Measurements from ENCODE around the gene PIGW. TPM values are rescaled to one million over a fixed set of nuclear protein-coding genes. Genes with fewer than 3 reads are reported as not detected.

PIGW gene
- total and polyA plus RNA-seq, 9 of the 15 experiments (the other 6 are each of a cell fraction or from before 2014, with no cell fraction given) = 9.5 to 33.9 (median 21.2) TPM

DNA sequence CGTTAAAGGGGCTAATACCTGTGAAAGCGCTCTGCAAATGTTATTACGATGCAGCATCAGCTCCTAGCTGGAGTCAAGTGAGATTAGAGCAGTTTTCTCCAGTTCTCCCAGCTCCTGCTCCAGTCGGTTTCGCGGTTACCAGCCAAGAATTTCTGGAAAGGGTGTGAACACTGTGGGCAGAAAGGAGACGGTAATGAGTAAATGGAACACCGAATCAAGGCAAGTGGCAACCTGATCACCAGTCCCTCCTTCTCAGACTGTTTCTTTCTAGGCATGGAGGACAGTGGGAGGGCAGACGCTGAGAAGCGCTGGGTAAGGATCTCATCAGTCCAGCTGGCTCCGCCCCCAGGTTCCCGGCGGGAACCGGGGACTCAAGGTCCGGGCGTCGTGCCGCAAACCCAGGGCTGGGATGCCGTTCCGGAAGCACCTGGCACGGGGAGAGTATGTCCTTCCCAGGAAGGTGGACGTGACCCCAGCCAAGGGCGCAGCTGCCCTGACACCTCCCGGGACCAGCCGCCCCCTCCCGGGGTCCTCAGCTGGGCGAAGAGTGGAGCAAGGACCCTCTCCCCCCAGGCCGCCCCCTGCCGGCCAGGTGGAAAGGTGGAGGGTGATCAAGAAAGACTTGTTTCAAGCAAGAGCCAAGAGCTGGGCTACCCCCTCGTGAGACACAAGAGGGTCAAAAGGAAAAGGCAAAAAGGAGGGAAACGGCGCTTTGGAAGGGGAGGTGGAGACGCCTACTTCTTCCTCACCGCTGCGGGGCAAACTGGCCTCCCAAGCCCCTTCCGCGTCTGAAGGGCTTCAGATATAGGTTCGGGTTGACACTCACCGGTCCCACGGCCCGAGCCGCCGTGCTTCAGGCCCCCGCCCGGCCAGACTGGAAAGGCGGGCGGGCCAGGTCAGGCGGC is 600 bp upstream of the PIGW start (continued):
- TF ChIP-seq FOXJ3 (CRISPR knock-in tag; IDR thresholded peaks at IDR 0.05) = no peak
- TF ChIP-seq ELF1 (tag; IDR thresholded peaks at IDR 0.05) = 0 out of 2 replicates have a peak, but pooled peaks have one; percentile 38
- peak; percentile 39 for TF ChIP-seq CHD4 (IDR thresholded peaks at IDR 0.05; ENCODE audit: insufficient read depth, insufficient replicate concordance, low read depth, low read length, poor library complexity, severe bottlenecking)
- TF ChIP-seq, protein P1, sequence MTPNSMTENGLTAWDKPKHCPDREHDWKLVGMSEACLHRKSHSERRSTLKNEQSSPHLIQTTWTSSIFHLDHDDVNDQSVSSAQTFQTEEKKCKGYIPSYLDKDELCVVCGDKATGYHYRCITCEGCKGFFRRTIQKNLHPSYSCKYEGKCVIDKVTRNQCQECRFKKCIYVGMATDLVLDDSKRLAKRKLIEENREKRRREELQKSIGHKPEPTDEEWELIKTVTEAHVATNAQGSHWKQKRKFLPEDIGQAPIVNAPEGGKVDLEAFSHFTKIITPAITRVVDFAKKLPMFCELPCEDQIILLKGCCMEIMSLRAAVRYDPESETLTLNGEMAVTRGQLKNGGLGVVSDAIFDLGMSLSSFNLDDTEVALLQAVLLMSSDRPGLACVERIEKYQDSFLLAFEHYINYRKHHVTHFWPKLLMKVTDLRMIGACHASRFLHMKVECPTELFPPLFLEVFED (CRISPR knock-in tag; conservative IDR thresholded peaks at IDR 0.05) = 0 out of 2 replicates have a peak, but pooled peaks have one; percentile 13
- TF ChIP-seq FOXP1 (CRISPR knock-in tag; IDR thresholded peaks at IDR 0.05) = no peak
- TF ChIP-seq, protein P2, sequence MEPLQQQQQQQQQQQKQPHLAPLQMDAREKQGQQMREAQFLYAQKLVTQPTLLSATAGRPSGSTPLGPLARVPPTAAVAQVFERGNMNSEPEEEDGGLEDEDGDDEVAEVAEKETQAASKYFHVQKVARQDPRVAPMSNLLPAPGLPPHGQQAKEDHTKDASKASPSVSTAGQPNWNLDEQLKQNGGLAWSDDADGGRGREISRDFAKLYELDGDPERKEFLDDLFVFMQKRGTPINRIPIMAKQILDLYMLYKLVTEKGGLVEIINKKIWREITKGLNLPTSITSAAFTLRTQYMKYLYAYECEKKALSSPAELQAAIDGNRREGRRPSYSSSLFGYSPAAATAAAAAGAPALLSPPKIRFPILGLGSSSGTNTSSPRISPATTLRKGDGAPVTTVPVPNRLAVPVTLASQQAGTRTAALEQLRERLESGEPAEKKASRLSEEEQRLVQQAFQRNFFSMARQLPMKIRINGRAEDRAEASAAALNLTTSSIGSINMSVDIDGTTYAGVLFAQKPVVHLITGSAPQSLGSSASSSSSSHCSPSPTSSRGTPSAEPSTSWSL (CRISPR knock-in tag; IDR thresholded peaks at IDR 0.05; ENCODE audit: borderline replicate concordance) = no peak
- TF ChIP-seq POLR2G (IDR thresholded peaks at IDR 0.05; ENCODE audit: low read depth, low read length) = peak; percentile 82; the same call in 1 of the 2 replicates
- TF ChIP-seq ESRRB (CRISPR knock-in tag; IDR thresholded peaks at IDR 0.05; ENCODE audit: borderline replicate concordance) = 0 out of 2 replicates have a peak, but pooled peaks have one; percentile 41
- TF ChIP-seq POLR2AphosphoS5 (IDR thresholded peaks at IDR 0.05; ENCODE audit: control insufficient read depth, insufficient read depth, low read depth, low read length) = peak; percentile 29; the same call in 1 of the 2 replicates
- TF ChIP-seq POLR2A (conservative IDR thresholded peaks at IDR 0.05) = peak; percentile 50; the same call in 1 of the 2 replicates
- peak in 1 of 2 experiments; percentile 13; a peak in 1 of 4 replicates for TF ChIP-seq MAZ (CRISPR knock-in tag; conservative IDR thresholded peaks at IDR 0.05 in 1 of 2, IDR thresholded peaks at IDR 0.05 in 1 of 2)
- TF ChIP-seq ZBTB7A (IDR thresholded peaks at IDR 0.05; ENCODE audit: borderline replicate concordance, control insufficient read depth, low read depth, low read length) = peak; percentile 92
- 0 out of 2 replicates have a peak, but pooled peaks have one; percentile 1 for TF ChIP-seq RNF2 (IDR thresholded peaks at IDR 0.05)
- peak; percentile 39 for TF ChIP-seq HMGN3 (IDR thresholded peaks at IDR 0.05; ENCODE audit: borderline replicate concordance, extremely low read depth, insufficient read length, low read depth, low read length)
- TF ChIP-seq KDM5B (IDR thresholded peaks at IDR 0.05; ENCODE audit: insufficient replicate concordance, low read depth, low read length) = peak; percentile 23
- peak; percentile 47 for TF ChIP-seq EGR1 (conservative IDR thresholded peaks at IDR 0.05)
- TF ChIP-seq, protein P3, sequence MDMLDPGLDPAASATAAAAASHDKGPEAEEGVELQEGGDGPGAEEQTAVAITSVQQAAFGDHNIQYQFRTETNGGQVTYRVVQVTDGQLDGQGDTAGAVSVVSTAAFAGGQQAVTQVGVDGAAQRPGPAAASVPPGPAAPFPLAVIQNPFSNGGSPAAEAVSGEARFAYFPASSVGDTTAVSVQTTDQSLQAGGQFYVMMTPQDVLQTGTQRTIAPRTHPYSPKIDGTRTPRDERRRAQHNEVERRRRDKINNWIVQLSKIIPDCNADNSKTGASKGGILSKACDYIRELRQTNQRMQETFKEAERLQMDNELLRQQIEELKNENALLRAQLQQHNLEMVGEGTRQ (CRISPR knock-in tag; IDR thresholded peaks at IDR 0.05) = peak; percentile 42
